Endothelial cell of hepatic sinusoid (primary cell): ENCODE measurements around the gene NTM.

Experiments
- in situ Hi-C: cut with HindIII; loops from 2 replicates; pipeline ENCODE4 v1.10.0; 2017; ENCODE audit warnings: low sequenced_read_pairs

The NTM gene

GRCh38 chr11:131592152-131592551 lies 221.7 kb downstream of the NTM start:
- in situ Hi-C loops, result no loop called here

GRCh38 chr11:131592734-131593133 lies 222.3 kb downstream of the NTM start:
- in situ Hi-C loops, result no loop called here

- in situ Hi-C loops, result no loop called here
These were observed 222.9 kb downstream of the NTM start for GRCh38 chr11:131593301-131593700.

- in situ Hi-C loops, result no loop called here
These were observed 225.4 kb downstream of the NTM start for GRCh38 chr11:131595797-131596196.

DNA sequence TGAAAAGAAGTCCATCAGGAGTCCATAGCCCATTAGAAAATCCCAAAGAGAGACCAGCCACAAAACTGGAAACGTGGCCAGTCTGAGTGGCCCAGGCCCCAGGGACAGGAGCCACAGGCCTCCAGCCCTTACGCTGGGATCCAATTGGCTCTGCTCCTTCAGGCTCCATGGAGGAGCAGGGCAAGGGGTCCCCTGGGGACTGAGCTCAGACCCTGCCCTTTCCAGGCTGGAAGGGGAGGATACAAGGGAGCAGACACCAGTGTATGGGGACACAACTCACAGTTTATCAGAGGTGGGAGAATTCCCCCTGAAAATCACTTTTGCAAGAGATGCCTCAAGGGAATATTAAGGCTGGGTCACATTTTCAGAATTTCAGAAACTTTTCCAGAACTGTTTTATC lies 227.5 kb downstream of the NTM start:
- in situ Hi-C loops, result no loop called here

DNA sequence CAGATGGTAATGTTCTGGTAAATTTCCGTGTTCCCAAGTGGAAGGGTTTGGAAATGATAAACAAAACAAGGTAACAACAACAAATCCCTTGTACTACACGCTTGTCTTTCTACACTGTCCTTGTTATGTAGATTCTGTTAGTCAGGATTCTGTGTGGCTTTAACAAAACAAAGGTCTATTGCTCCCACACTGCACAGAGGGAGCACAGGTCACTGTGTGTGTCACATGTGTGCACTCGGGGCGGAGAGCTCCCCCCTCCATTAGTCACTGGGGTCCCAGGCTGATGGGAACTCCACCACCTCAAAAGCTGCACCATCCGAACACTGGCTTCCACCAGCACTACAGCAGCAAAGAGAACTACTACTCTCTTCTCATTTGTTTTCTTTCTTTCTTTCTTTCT lies 227.9 kb downstream of the NTM start:
- in situ Hi-C loops, result no loop called here

GRCh38 chr11:131599285-131599684 lies 228.9 kb downstream of the NTM start:
- in situ Hi-C loops, result no loop called here

GRCh38 chr11:131600628-131601027 lies 230.2 kb downstream of the NTM start:
- in situ Hi-C loops, result no loop called here

- in situ Hi-C loops, result no loop called here
These were observed 231.2 kb downstream of the NTM start for GRCh38 chr11:131601586-131601985.

- in situ Hi-C loops, result no loop called here
These were observed 232.0 kb downstream of the NTM start for GRCh38 chr11:131602431-131602830.

GRCh38 chr11:131606811-131607335 lies 236.5 kb downstream of the NTM start:
- in situ Hi-C loops, result no loop called here

DNA sequence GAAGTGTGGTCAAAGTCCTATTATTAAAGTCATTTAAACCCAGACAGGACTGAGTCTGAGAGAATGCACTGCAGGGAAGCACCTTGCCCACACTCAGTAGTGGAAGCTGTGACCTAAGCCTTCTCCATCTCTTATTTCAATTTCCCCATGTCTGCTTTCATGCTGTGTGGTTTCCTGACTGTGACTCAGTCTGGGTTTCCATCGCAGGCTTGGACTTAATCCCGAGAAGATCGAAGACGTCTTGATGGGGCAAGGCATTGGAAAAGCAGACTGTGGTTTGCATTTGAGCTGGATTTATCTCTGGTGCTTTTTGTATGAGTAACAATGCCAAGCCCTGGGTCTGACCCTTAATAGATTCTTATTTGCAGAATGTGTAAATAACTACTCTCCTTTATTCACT lies 238.9 kb downstream of the NTM start:
- in situ Hi-C loops, result no loop called here

DNA sequence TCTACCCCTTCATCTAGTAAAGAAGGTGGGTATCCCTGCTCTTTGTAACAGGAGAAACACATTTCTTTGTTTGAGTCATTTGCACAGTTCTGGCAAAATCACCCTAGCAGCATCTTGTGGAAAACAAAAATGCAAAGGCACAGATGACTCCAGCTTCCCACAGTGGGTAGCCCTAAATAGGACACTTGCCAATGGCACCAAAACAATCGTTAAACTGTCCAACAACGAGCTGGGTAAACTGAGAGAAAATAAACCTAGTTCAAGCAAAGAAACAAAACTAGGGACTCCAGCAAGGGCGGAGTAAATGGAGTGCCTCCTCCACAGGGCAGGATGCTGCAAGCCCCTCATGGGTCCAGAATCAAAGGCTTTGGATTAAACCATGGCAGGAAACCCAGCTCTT lies 239.5 kb downstream of the NTM start:
- in situ Hi-C loops, result no loop called here

DNA sequence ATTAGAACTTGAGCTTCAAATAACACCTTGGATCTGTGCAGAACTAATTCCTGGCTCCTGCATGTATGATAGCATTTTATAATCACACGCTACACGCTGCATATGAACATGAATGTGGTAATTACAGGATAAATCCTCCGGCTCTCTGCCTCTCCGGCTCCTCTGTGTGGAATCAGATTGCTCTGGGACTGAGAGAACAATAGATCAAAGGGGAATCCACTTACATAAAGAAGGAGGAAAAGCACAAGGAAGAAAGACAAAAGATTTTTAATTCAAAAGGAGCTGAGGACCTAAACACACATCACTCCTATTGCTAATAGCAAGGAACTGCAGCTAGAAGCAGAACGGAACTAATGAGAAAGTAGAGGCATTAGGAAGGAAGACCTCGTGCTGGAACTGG lies 240.9 kb downstream of the NTM start:
- in situ Hi-C loops, result no loop called here

- in situ Hi-C loops, result no loop called here
These were observed 242.1 kb downstream of the NTM start for GRCh38 chr11:131612533-131612932.

DNA sequence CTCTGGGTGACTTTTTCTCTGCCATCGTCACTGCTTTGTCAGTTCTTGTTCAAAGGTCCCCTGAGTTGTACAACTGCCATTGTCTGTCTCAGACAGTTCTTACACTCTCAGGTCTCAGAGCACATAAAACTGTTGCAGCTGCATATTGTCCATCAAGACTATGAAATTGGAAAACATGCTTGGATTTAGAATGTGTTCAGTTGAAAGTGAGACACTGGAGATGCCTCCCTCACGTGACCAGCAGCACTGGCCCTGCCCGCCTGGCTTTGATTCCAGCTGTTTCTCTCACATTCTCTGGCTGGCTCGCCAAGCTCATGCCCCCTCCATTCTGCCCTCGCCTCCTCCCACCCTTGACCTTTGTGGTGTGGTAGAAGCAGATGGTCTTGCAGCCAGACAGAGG lies 244.2 kb downstream of the NTM start:
- in situ Hi-C loops, result no loop called here

- in situ Hi-C loops, result no loop called here
These were observed 245.2 kb downstream of the NTM start for GRCh38 chr11:131615611-131616010.

- in situ Hi-C loops, result no loop called here
These were observed 246.2 kb downstream of the NTM start for GRCh38 chr11:131616481-131617140.

GRCh38 chr11:131618201-131618600 lies 247.8 kb downstream of the NTM start:
- in situ Hi-C loops, result no loop called here

DNA sequence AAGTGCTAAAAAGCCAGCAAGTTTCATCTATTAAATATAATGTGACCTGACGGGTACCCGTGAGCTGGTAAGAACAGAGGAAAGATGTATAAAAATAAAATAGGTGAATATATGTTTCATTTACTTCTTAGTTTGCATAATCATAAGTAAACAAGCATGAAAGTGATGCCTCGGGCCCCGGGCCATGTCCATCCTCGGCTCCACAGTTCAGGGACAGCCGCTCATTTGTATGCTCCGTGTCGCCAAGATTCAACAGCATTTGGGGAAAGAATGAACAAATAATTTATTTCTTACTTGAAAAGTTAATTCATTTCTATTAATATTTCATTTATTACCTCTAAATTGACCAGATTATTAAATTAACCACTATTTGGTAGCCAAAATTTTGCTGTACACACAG lies 251.8 kb downstream of the NTM start:
- in situ Hi-C loops, result no loop called here

DNA sequence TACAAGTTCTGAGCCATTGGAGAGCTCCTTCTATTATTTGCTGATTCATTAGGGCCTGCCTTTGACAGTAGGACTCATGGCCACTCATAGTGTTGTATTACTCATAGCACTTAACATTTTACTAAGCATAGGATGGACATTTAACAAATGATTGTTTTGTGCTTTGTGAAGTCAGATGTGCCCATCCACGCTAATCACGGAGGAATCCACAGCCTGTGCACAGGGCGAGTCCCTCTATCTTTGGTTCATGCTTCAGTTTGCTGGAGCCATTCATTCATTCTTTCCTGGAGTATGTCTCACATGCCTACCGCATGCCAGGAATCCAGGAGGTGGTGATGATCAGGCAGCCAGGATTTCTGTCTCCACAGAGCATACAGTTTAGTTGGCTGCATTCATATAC lies 254.1 kb downstream of the NTM start:
- in situ Hi-C loops, result no loop called here

DNA sequence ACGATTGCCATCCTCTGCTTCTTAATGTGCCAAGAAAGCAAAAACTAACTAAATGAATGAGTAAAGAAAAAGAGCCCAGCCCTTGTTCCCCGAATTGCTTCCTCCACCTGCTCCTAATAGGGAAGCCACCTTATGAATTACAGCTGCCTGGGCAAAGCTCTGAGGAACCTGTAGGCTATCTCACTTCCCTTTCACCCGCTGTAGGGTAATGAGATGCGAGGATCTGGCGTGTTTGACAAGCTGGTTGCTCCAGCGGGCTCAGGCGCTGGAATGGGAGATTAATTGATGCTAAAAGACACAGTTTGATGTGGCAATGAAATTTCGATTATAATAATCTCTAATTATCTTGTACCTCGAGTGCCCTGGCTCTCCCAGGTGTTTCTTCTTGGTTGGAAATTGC lies 256.4 kb downstream of the NTM start:
- in situ Hi-C loops, result no loop called here

DNA sequence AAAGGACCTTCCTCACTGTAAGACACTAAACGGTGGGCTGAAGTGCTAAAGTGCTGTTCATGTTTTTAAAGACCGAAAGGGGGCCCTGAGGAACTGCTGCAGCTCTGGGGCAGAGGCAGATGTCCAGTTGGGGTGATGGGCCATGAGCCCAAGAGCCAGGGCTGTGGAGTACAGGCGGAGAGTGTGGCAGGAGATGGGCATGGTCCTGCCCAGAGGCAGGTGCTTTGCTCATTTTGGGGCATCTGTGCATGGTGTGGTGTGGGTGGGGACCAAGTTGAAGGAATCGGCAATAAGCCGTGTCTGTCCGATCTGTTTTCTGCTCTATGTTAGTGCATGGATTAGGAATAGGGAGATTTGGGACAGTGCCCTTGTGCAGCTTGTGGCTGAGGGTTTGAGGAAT lies 258.3 kb downstream of the NTM start:
- in situ Hi-C loops, result no loop called here
